ENCODE results near the gene CAMKV.

CAMKV gene

GRCh38 chr3:49896345-49896744 is 26.6 kb upstream of the CAMKV start:
- DNase-seq (ENCODE audit: low read depth): no peak

DNA sequence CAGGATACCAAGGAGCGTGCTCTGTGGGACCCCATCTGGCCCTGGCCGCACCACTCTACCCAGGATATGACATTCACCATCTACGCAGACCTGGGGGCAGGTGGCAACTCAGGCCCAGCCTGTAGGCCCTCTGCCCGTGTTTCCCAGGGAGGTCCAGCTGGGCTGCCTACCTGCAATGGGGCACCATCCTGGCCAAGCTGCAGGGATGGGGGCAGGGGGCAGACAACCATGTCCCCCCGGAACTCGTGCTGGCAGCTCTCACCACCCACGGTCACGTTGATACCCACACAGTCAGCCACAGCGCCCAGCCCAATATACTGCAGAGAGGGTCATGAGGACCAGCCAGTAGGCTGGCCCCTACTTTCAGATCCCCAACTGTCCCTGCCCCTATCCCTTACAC is 26.1 kb upstream of the CAMKV start:
- DNase-seq (ENCODE audit: low read depth): no peak

GRCh38 chr3:49889296-49889695 is 19.6 kb upstream of the CAMKV start:
- no peak for DNase-seq (ENCODE audit: low read depth)

DNA sequence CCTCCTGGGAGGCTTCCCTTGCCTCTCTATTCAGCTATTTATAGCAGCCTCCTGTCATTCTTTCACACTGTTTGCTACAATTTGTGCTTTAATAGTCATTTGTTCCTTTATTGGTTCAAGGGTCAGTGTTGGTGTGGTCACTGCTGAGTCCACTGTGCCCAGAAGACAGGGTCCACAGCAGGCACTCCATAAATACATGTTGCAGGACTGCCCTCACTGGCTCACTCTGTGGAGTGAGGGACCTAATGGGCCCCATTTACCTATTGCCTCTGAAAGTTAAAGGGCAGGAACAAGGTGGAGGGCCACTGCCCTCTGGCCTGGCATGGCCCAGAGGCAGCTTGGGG is 17.2 kb upstream of the CAMKV start:
- DNase-seq (ENCODE audit: low read depth): no peak

GRCh38 chr3:49883998-49884397 is 14.3 kb upstream of the CAMKV start:
- no peak for DNase-seq (ENCODE audit: low read depth)

DNA sequence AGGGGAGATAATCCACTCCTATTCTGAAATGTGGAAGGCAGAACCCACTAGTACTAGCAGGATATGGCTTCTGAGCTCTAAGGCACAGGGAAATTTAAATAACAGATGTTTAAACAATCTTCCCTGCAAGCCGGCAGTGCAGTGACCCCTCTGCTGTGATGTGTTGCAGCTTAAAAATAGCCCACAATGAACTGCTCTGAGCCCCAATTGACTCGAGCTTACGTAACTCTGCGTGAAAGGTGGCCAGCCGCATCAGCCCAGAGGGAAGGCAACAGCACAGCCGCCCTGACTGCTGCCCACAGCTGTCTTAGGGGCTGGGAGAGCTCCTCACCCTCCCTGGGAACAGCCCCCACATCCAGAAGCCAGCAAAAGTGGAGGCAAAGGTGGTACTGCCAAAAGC is 12.5 kb upstream of the CAMKV start:
- DNase-seq (ENCODE audit: low read depth): no peak

DNA sequence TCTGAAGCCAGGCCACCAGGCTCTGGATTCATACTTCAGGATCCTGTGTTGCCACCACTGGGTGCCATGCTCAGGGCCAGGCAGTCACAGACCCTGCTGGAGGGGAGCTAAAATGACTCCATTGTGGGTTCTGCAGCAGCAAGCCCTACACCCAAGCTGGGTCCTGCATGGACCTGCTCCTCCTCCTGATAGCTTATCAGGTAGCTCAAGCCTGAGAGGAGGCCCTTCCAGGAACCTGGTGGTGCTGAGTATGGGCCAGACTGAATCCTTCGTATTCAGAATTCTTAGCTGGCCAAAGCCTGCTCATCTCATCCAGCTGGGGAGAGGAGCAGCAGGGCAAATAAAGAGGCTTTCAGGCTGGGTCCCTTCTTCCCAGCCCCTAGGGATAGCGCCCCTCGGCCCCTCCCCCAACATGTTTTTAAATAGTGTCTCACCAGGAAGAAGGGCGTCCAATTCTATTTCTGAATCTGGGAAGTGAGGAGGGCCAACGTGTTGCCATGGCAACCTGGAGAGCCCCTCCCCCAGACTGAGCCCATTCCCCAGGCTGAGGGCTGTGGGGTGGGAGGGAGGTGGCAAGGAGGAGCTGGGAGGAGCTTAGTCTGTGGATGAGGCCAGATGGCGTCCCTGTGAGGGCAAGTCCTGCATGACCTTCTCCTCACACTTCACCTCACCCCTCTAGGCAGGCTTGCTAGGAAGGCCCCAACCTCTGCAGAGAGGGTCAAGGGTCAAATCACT is 11.0 kb upstream of the CAMKV start:
- no peak for DNase-seq (ENCODE audit: low read depth)

GRCh38 chr3:49879721-49880120 is 10.0 kb upstream of the CAMKV start:
- DNase-seq (ENCODE audit: low read depth): no peak

- DNase-seq (ENCODE audit: low read depth): no peak
These were observed 9.0 kb upstream of the CAMKV start for GRCh38 chr3:49878686-49879085.

- no peak for DNase-seq (ENCODE audit: low read depth)
These were observed 8.0 kb upstream of the CAMKV start for GRCh38 chr3:49877716-49878115.

- DNase-seq (ENCODE audit: low read depth): no peak
These were observed 6.9 kb upstream of the CAMKV start for GRCh38 chr3:49876567-49876966.

DNA sequence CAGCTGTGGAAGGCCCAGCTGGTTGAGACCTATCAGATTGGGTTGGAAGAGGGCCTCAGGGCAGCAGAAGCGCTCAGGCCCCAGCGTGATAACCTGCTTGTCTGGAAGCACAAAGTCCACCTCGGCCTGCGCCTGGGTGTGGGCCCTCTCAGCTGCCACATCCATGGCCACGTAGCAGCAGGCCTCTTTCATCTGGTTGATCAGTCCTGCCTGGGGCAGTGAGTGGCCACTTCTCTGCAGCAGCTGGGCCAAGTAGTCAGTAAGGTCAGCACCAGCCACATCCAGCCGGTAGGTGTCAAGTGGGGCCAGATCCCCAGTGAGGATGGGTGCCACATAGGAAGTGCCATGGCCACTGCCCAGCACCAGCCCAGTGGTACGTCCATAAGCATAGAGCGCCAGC is 3.9 kb upstream of the CAMKV start:
- DNase-seq (ENCODE audit: low read depth): no peak

GRCh38 chr3:49872801-49873281 is 3.1 kb upstream of the CAMKV start:
- no peak for DNase-seq (ENCODE audit: low read depth)

GRCh38 chr3:49871531-49872153 is 1.9 kb upstream of the CAMKV start:
- no peak for DNase-seq (ENCODE audit: low read depth)

- no peak for DNase-seq (ENCODE audit: low read depth)
These were observed 742 bp downstream of the CAMKV start for GRCh38 chr3:49868862-49869466.

GRCh38 chr3:49867871-49868321 is 1.8 kb downstream of the CAMKV start:
- DNase-seq (ENCODE audit: low read depth): no peak

DNA sequence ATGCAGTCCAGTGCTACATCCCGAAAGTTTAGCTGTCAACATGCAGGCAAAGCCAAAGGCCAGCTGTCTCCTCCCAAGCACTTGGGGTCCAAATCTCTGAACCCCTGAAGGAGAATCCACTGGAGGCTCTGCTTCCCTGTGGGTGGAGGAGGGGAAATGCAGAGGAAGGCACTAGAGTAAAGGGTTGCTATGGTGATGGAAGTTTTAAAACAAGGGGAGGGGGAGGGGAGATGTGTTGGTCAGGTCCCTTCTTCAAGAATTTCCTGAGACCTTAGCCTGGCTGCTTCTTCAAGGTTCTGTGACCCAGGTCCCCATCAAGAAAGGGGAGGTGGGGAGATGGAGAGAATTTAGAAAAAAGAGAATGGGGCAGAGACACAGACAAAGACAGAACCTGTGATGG is 2.3 kb downstream of the CAMKV start:
- DNase-seq (ENCODE audit: low read depth): no peak

GRCh38 chr3:49865198-49865784 is 4.4 kb downstream of the CAMKV start:
- DNase-seq (ENCODE audit: low read depth): no peak

GRCh38 chr3:49864505-49864904 is 5.2 kb downstream of the CAMKV start:
- DNase-seq (ENCODE audit: low read depth): no peak

DNA sequence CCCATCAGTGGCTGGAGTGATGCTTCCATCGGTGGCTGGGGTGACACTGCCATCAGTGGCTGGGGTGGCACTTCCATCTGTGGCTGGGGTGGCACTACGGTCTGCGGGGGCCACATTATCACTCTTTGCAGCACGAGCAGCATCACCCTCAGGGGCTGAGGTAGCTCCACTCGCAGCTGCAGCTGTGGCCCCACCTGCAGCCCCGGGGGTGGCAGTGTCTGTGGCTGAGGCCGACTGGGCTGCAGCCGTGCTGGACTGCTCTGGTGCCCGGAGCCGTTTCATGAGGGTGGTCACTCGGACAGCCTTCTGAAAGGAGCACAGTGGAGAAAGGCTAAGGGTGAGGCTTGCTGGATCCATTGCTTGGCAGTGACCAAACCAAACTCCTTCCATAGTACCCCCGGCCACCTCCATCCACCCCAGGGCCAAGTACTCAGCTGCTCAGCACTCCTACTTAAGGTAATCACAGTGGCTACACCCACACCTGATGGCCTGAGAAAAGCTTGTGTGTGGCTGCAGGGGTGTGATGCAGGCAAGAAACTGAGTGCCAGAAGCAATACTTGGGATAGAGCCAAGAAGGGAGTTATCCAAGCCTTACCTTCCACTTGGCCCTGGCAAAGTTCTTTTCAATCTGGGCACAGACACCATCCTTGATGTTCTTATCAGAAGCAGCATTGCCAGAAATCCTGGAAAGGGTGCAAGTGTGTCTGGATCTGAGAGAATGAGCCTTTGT is 10.0 kb downstream of the CAMKV start:
- DNase-seq (ENCODE audit: low read depth): no peak

GRCh38 chr3:49856181-49857005 is 13.3 kb downstream of the CAMKV start, which contains the start of gene TRAIP:
TRAIP (minus strand) TSS chr3:49856564; CDS start chr3:49856453, 111 bp downstream.
- peak; percentile 89 for DNase-seq (ENCODE audit: low read depth)

All from T follicular helper cell (primary cell).